NCI-H748 treated with DMSO at 0.1 percent for 48 hours (cell line): ENCODE measurements around the gene ISLR.

Source experiments
- DNase-seq: peaks from one replicate; lab custom pipeline; 2025; lab: John Stamatoyannopoulos, UW

Gene ISLR, protein sequence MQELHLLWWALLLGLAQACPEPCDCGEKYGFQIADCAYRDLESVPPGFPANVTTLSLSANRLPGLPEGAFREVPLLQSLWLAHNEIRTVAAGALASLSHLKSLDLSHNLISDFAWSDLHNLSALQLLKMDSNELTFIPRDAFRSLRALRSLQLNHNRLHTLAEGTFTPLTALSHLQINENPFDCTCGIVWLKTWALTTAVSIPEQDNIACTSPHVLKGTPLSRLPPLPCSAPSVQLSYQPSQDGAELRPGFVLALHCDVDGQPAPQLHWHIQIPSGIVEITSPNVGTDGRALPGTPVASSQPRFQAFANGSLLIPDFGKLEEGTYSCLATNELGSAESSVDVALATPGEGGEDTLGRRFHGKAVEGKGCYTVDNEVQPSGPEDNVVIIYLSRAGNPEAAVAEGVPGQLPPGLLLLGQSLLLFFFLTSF

DNA sequence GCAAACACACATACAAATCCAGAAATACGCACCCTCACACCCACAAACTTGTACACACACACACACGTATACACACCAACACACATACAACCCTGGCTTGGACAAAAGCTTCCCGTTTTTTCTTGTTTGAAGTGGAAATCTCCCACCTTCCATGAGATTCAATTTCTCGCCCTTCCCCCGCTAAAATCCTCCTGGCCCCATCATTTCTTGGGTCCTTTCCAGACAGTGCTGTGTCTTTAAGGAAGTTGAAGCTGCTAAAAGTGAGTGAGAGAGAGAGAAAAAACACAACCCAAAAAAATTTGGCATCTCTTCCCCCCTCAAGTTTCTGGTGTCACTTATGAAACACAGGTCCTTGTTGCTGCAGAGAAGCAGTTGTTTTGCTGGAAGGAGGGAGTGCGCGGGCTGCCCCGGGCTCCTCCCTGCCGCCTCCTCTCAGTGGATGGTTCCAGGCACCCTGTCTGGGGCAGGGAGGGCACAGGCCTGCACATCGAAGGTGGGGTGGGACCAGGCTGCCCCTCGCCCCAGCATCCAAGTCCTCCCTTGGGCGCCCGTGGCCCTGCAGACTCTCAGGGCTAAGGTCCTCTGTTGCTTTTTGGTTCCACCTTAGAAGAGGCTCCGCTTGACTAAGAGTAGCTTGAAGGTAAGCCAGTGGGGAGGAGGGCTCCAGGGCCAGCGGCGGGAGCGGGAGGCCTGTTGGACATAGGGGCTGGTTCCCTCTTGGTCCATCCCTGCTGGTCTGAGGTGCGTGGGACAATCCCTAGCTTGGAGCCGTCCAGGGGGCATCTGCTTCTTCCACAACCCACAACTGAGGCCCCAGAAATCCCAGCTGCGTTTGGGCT, at the start of gene ISLR:
ISLR (plus strand) TSS at position 331 of the 839 bp plus-strand sequence. CDS start 1,149 bp downstream, outside the sequence.
- DNase-seq: no peak

GRCh38 chr15:74124196-74124595, 49.3 kb upstream of the ISLR start:
- no peak for DNase-seq

DNA sequence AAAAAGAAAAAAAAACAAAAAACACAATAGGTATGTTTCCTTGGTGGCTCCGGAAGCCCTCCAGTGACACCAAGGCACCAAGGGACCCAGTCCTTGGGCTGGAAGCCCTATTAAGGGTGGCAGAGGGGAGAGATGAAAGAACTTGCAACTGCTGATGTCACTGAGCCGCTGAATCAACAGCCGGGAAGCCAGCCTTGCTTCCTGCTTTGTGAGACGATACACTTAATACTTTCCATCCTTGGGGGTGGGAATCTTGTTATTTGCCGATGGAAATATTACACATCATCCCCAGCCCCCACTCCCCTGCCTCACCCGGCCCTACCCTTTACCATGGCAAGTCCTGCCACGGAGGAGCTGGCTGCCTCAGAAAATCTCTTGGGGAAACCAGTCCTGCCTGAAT, 48.8 kb upstream of the ISLR start:
- no peak for DNase-seq

- DNase-seq: peak; percentile 72
Observed at GRCh38 chr15:74127255-74127953, 46.1 kb upstream of the ISLR start.

GRCh38 chr15:74127954-74128784, 45.3 kb upstream of the ISLR start:
- peak; percentile 25 for DNase-seq

DNA sequence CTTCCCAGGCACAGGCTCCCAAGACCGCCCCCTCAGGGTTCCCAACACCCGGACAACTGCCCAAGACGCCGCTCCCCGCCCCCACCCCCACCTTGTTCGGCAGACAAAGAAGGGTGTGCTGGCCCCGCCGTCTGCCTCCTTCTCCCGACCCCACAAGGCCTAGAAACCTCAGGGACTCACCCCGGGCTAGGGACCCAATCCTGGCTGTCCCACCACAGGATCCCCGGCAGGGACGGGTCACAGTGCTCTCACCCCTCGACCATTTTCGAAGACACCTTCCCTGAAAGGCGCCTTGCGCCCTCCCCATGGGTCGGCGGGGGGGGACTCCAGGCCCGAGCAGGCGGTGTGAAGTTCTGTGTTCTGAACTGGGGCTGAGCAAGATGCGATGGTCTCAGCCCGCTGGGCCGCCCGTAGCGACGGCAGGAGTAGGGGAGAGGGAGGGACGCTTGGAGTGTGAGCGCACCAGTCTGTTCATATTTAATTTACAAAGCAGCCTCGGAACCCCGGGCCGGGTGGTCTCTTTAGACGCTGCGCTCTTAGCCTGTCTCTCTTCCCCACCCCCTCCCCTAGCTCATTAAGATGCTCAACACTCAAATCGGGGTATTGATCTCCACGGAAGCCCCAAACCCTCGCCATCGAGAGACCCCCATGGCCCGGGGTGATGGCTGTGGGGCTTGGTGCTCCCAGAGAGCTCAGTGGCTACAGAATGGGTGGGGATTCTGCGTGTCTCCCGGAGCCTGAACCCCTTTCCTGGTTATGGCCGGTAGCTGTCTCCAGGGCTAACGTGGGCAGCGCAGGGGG, 44.5 kb upstream of the ISLR start:
- peak; percentile 20 for DNase-seq

DNA sequence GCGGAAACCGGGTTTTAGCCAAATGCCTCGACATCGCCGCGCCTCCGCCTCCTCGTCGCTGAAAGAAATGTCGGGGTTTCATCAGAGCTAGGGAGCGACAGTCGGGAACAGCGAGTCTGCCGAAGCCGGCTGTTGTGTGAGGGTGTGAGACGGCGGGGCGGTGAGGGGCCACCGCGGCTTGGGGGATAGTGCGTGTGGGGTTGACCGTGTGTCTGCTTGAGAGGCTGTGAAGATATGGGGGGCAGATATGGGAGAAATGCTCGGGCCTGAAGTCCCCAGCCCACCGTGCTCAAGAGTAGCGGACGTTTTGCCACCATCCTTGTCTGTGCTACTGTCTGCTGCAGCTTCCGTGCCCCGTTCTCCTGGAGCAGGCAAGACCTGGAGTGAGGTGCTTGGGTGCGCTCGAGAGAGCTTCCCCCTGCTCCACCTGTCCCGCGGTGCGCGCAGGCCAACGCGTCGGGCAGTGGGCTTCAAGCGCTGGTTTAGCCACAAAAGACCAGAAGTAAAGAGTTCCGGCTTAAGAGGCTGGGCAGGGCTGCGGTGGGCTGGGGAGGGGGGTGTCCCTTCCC, 43.8 kb upstream of the ISLR start:
- DNase-seq: peak; percentile 5

DNA sequence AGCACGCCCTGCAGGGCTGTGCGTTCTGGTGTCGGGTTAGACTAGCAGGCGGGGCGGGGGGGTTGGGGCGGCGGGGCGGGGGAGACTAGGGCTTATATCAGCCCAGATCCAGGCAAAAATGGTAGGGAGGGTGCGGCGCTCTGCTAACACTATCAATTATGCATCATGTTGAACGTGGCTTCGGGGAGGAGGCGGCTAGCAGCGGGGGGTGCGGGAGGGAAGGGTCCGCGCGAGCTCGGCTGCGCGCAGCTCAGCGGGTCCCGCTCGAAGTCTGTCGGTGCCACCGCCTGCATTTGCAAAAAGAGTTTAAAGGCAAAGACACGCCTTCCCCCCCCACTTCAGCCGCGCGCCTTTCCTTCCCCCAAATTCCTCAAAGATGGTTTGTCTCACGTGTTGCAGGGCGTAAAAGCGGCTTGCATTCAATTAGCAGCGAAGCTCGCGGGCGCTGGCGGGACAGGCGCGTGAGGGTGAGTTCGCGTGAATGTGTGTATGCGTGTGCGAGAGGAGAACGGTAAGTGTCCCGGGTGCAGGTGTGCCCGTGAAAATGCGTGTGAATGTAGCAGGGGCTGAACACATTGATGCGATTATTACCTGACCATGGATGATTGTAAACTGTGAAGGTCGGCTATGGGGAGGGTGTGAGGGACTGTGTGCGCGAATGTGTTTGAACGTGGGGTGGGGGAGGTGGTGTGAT, 43.2 kb upstream of the ISLR start, which contains the start of gene ISLR2:
ISLR2 (plus strand) TSS at position 432 of the 694 bp plus-strand sequence. CDS start 2,169 bp downstream, outside the sequence.
- DNase-seq: no peak

DNA sequence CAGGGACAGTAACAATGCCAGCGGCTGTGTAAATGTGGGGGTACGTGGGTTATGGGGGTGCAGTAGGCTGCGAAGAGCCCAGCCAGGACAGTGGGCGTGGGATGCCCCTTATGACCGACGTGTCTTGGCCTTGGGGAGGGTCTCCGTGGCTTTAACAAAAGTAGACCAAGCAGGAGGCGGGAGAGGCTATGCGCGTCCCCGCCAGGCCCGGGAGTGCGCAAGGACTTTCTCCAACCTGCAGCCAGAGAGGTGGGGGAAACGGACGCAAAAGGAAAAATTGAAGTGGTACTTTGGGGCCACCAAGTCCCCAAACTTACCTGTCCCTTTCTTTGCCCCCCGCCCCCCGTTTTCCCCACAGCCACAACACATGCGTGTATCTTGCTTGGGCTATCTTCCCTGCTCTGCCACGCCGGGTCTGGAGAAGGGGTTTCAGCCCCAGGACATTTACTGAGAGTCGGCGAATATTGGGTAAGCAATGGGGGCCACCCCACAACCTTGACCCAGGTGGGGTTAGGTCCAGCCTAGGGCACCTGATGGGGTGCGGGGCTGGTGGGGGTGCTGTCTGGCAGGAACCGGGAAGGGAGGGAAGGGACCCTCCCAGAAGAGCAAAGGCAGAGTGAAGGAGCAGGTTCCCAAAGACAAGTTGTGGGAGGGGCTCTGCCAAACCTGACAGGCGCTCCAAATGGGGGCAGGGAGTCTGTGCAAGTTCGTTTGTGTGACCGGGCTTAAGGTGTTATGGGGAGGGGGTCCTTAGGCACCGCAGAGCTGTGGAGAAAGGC, 42.5 kb upstream of the ISLR start:
- DNase-seq: no peak

DNA sequence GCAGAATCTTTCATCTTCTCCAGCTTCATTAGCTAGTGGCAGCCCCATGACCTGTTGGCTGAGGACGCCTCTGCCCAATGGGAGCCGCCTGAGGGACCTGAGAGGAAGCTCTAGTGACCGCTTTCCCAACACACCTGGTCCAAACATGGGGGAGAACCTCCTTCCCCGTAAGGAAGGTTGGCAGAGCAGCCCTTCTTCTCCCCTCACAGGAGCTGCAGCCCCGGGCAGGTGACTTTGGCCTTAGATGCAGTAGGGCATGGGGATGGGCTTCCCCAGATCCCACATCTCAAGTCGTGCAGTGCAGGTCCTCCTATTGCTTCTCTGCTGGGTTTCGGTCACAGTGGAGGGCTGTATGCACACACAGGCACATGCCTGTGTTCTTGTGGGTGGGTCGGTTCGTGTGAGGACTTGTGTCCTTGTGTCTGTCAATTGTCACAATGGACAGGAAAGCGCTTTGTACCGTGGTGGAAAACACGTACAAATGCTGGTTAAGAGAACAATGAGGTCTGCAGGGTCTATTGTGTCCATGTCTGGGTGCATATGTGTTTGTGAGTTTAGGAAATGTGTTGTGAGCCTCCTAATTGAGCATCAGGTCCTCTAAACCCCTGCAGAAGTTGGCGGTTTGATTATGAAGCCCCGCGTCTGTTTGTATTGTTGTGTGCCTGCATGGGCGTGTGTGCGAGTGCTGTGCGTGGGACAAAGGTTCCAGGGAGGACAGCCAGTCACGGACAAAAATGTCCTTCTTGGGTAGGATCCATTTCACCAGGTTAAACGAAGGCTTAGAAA, 41.7 kb upstream of the ISLR start:
- no peak for DNase-seq

DNA sequence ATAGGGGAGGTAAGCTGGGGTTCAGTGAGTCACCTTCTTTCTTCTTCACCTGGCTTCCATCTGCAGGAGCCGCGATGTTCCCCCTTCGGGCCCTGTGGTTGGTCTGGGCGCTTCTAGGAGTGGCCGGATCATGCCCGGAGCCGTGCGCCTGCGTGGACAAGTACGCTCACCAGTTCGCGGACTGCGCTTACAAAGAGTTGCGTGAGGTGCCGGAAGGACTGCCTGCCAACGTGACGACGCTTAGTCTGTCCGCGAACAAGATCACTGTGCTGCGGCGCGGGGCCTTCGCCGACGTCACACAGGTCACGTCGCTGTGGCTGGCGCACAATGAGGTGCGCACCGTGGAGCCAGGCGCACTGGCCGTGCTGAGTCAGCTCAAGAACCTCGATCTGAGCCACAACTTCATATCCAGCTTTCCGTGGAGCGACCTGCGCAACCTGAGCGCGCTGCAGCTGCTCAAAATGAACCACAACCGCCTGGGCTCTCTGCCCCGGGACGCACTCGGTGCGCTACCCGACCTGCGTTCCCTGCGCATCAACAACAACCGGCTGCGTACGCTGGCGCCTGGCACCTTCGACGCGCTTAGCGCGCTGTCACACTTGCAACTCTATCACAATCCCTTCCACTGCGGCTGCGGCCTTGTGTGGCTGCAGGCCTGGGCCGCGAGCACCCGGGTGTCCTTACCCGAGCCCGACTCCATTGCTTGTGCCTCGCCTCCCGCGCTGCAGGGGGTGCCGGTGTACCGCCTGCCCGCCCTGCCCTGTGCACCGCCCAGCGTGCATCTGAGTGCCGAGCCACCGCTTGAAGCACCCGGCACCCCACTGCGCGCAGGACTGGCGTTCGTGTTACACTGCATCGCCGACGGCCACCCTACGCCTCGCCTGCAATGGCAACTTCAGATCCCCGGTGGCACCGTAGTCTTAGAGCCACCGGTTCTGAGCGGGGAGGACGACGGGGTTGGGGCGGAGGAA, 40.5 kb upstream of the ISLR start:
- no peak for DNase-seq

GRCh38 chr15:74133694-74134386, 39.7 kb upstream of the ISLR start:
- DNase-seq: no peak

GRCh38 chr15:74134387-74135027, 39.0 kb upstream of the ISLR start:
- no peak for DNase-seq

DNA sequence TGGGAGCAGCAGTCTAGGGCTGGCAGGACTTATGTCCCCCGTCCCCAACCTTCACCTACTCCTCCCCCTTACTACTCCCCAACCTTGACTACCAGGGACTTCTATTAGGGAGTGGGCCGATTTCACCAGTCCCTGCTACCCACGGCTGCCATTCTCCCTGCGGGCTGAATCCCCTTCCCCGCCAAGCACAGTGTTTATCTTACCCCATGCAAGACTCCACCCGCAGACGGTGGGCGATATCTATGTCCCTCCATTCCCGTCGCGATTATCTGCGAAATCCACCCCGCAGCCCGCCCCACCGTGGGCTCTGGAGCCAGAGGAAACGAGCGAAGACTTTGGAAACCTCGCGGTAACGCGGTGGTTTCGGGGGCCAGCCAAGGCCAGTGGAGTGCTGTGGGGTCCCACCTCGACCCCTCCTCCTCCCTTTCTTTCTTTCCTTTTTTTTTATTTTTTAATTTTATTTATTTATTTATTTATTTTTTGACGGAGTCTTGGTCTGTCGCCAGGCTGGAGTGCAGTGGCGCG, 38.4 kb upstream of the ISLR start:
- DNase-seq: no peak

- no peak for DNase-seq
Observed at GRCh38 chr15:74136540-74136813, 37.0 kb upstream of the ISLR start.
